ENCODE data around the gene LINC01488.

DNA sequence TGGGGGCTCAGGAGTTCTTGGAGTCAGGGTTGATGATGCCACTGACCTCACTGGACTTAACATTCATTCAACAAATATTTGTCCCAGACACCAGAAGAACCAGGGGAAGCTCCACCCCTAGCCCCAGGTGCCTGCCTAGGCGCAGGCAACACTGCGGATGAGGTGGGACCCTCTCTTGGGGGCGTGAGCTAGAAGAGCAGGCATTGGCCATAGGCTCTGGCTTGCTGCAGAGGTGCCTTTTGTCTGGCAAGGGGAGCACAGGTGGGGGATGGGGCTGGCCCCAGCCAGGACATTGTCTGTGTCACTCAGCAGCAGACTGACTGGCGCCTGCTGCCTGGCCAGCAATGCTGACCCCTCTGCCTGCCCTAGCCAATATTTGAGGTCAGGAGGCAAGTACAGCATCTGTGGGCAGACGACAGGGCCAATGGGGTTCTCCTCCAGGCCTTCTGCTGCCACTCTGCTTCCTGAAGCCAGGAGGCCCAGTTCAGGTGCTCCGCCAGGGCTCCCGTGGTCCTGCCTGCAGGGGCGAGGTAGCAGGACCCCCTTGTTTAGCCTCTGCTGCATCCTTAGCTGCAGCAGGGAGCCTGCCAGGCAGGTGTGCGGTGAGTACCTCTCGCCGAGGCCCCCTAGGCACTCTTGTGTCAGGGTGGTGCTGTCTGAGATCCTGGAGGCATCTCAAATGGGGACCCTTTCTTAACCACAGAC, 4.0 kb downstream of the LINC01488 start:
- TF ChIP-seq EZH2 (IDR thresholded peaks at IDR 0.05; ENCODE audit: insufficient read depth, low read length) (no peak), CTCF (IDR thresholded peaks at IDR 0.05; ENCODE audit: insufficient read depth, low read depth, low read length) (no peak)
